Measurements from ENCODE around the gene HSBP1L1.

GRCh38 chr18:79947881-79948610 is 16.4 kb upstream of the HSBP1L1 start:
- TF ChIP-seq EP300 (IDR thresholded peaks at IDR 0.05; ENCODE audit: borderline replicate concordance) (no peak), USF1 (IDR thresholded peaks at IDR 0.05) (no peak), CREB1 (IDR thresholded peaks at IDR 0.05; ENCODE audit: low read depth) (no peak), RAD21 (IDR thresholded peaks at IDR 0.05; ENCODE audit: low read depth) (no peak), ZBTB7A (IDR thresholded peaks at IDR 0.05; ENCODE audit: low read depth) (no peak), TAF1 (IDR thresholded peaks at IDR 0.05; ENCODE audit: low read depth) (no peak), FOXM1 (IDR thresholded peaks at IDR 0.05; ENCODE audit: borderline replicate concordance, low read depth) (no peak)
- TF ChIP-seq, protein P1, sequence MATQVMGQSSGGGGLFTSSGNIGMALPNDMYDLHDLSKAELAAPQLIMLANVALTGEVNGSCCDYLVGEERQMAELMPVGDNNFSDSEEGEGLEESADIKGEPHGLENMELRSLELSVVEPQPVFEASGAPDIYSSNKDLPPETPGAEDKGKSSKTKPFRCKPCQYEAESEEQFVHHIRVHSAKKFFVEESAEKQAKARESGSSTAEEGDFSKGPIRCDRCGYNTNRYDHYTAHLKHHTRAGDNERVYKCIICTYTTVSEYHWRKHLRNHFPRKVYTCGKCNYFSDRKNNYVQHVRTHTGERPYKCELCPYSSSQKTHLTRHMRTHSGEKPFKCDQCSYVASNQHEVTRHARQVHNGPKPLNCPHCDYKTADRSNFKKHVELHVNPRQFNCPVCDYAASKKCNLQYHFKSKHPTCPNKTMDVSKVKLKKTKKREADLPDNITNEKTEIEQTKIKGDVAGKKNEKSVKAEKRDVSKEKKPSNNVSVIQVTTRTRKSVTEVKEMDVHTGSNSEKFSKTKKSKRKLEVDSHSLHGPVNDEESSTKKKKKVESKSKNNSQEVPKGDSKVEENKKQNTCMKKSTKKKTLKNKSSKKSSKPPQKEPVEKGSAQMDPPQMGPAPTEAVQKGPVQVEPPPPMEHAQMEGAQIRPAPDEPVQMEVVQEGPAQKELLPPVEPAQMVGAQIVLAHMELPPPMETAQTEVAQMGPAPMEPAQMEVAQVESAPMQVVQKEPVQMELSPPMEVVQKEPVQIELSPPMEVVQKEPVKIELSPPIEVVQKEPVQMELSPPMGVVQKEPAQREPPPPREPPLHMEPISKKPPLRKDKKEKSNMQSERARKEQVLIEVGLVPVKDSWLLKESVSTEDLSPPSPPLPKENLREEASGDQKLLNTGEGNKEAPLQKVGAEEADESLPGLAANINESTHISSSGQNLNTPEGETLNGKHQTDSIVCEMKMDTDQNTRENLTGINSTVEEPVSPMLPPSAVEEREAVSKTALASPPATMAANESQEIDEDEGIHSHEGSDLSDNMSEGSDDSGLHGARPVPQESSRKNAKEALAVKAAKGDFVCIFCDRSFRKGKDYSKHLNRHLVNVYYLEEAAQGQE (IDR thresholded peaks at IDR 0.05; ENCODE audit: low read depth): no peak

Data from Ishikawa (cell line).